Measurements from ENCODE around the gene TMPRSS13.
A peak's percentile ranks its signal among the peaks of the same experiment; 100 is the strongest.

Gene TMPRSS13

GRCh38 chr11:117876341-117877119, 52.7 kb downstream of the TMPRSS13 start, which contains the start of gene FXYD6:
Gene FXYD6, minus strand, starts transcription at chr11:117876658. Its CDS starts 33,882 bp downstream, at chr11:117842776.
- TF ChIP-seq, protein P1, sequence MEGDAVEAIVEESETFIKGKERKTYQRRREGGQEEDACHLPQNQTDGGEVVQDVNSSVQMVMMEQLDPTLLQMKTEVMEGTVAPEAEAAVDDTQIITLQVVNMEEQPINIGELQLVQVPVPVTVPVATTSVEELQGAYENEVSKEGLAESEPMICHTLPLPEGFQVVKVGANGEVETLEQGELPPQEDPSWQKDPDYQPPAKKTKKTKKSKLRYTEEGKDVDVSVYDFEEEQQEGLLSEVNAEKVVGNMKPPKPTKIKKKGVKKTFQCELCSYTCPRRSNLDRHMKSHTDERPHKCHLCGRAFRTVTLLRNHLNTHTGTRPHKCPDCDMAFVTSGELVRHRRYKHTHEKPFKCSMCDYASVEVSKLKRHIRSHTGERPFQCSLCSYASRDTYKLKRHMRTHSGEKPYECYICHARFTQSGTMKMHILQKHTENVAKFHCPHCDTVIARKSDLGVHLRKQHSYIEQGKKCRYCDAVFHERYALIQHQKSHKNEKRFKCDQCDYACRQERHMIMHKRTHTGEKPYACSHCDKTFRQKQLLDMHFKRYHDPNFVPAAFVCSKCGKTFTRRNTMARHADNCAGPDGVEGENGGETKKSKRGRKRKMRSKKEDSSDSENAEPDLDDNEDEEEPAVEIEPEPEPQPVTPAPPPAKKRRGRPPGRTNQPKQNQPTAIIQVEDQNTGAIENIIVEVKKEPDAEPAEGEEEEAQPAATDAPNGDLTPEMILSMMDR (IDR thresholded peaks at IDR 0.05; ENCODE audit: control insufficient read depth, extremely low read depth, insufficient read depth) = no peak
- no peak for DNase-seq (ENCODE audit: low read depth)
- H3K4me3 ChIP-seq (ENCODE audit: low read depth, low read length) = peak within 1 kb of the TSS; percentile 23; the same call in 1 of the 2 replicates

DNA sequence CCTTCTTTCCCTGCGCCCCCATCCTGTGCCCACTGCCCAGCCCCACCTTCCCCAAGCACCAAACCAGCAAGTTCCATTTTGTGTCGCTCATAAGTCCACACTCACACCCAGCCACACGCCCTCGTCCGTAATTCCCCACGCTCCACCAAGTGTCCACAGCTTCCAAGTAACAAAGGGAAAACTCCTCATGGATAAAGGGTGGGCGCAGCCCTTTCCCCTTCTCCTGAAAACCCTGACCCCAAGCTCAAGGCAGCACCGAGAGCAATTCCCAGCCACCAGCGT, 53.2 kb downstream of the TMPRSS13 start:
- TF ChIP-seq, protein P1 (IDR thresholded peaks at IDR 0.05; ENCODE audit: control insufficient read depth, extremely low read depth, insufficient read depth) = no peak
- H3K4me3 ChIP-seq (ENCODE audit: low read depth, low read length) = no peak overlapping the region
- no peak for DNase-seq (ENCODE audit: low read depth)

DNA sequence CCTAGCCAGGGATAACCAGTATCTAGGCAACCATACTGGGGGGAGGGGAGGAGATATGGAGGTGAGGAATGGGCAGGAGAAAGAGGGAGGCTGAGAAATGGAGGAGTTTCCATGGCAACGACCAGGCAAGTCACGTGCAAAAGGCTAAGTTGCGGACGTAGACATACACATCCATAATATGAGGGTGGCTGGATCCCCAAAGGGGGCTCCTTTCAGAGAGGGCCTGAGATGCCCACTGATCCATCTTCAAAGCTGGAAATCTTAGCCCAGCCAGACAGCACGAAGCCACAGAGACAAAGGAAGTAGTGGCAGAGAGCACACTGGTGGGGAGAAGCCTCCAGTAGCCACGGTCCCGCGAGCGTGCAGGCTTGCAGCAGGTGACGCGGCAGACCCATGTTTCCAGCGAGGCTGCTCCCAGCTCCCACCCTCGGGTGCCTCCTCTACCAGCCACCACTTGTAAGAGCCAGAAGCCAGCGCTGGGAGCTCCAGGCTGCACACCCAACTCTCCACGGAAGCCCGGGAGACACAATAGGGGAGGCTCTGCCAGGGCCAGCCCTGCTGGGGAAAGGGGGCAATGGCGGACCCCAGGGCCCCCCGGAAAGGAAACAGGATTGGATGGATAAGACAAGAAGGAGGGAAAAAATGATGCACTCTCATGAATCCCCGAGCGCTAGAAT, 53.7 kb downstream of the TMPRSS13 start:
- no peak overlapping the region for H3K4me3 ChIP-seq (ENCODE audit: low read depth, low read length)
- TF ChIP-seq, protein P1 (IDR thresholded peaks at IDR 0.05; ENCODE audit: control insufficient read depth, extremely low read depth, insufficient read depth) = no peak
- no peak for DNase-seq (ENCODE audit: low read depth)

DNA sequence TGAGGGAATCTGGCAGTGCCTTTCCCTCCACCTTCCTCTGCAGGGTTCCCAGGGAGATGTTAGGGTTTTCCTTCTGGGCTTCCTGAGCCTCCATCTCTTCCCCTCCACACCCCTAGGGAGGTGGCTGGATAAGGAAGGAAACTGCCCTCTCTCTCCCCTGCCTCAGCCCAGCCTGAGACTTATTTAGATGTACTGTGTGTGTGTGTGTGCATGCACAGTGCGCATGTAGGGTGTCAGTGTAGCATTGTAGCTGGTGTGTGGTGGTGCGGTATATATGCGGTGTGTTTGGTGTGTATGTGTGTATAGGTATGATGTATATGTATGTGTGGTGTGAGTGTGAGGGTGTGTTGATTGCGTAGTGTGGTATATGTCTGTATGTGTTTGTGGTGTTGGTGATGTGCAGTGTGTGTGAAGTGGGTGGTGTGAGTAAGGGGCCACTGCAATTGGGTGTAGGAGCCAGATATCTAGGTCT, 54.3 kb downstream of the TMPRSS13 start:
- no peak for DNase-seq (ENCODE audit: low read depth)
- TF ChIP-seq, protein P1 (IDR thresholded peaks at IDR 0.05; ENCODE audit: control insufficient read depth, extremely low read depth, insufficient read depth) = no peak
- no peak overlapping the region for H3K4me3 ChIP-seq (ENCODE audit: low read depth, low read length)

- no peak overlapping the region for H3K4me3 ChIP-seq (ENCODE audit: low read depth, low read length)
- TF ChIP-seq, protein P1 (IDR thresholded peaks at IDR 0.05; ENCODE audit: control insufficient read depth, extremely low read depth, insufficient read depth) = no peak
Observed at GRCh38 chr11:117874253-117874909, 54.8 kb downstream of the TMPRSS13 start.

GRCh38 chr11:117873828-117874125, 55.4 kb downstream of the TMPRSS13 start:
- no peak overlapping the region for H3K4me3 ChIP-seq (ENCODE audit: low read depth, low read length)
- DNase-seq (ENCODE audit: low read depth) = no peak
- TF ChIP-seq, protein P1 (IDR thresholded peaks at IDR 0.05; ENCODE audit: control insufficient read depth, extremely low read depth, insufficient read depth) = no peak

More at GRCh38 chr11:117874253-117874909, 54.8 kb downstream of the TMPRSS13 start:
- no peak for DNase-seq (ENCODE audit: low read depth)
